Mesenchymal stem cell (in vitro differentiated cells and primary cell): ENCODE measurements around the gene CCDC171.

ENCODE experiments used
- DNase-seq: peaks from one replicate; pipeline ENCODE4 v3.0.0-alpha.2; 2013
- H2AFZ ChIP-seq: one replicate; pipeline ENCODE4 v1.6.1; 2013; ENCODE audit warnings: low read depth, mild to moderate bottlenecking, control low read depth, inconsistent platforms, low read length, moderate library complexity
- H2AK5ac ChIP-seq: 2 replicates; pipeline ENCODE4 v1.6.1; 2013; ENCODE audit warnings: low read length, moderate library complexity, mild to moderate bottlenecking, inconsistent platforms; ENCODE audit not compliant: severe bottlenecking
- H2BK120ac ChIP-seq: one replicate; pipeline ENCODE4 v1.6.1; 2013; ENCODE audit warnings: low read depth, mild to moderate bottlenecking, inconsistent platforms, low read length, moderate library complexity
- H2BK12ac ChIP-seq, 2 experiments: one replicate each; pipeline ENCODE4 v1.6.1; 2013; ENCODE audit warnings: inconsistent platforms in 2 of 2, low read length in 2 of 2, mild to moderate bottlenecking in 2 of 2, moderate library complexity in 2 of 2, control low read depth in 1 of 2
- H2BK15ac ChIP-seq: one replicate; pipeline ENCODE4 v1.6.1; 2013; ENCODE audit warnings: mild to moderate bottlenecking, low read depth, inconsistent platforms; ENCODE audit not compliant: poor library complexity, severe bottlenecking
- H2BK5ac ChIP-seq: 2 replicates; pipeline ENCODE4 v1.6.1; 2013; ENCODE audit warnings: low read depth, mild to moderate bottlenecking, low read length, control low read depth, inconsistent platforms; ENCODE audit not compliant: poor library complexity, severe bottlenecking
- H3K14ac ChIP-seq, 2 experiments: one replicate each; pipeline ENCODE4 v1.6.1; 2013; ENCODE audit warnings: inconsistent platforms in 2 of 2, low read length in 2 of 2, control low read depth in 1 of 2, mild to moderate bottlenecking in 1 of 2, moderate library complexity in 1 of 2
- H3K18ac ChIP-seq, 2 experiments: one replicate each; pipeline ENCODE4 v1.6.1; 2013; ENCODE audit warnings: inconsistent platforms in 2 of 2, low read length in 2 of 2, control low read depth in 1 of 2, low read depth in 1 of 2, mild to moderate bottlenecking in 1 of 2
- H3K23ac ChIP-seq, 2 experiments: one replicate each; pipeline ENCODE4 v1.6.1; 2013; ENCODE audit warnings: inconsistent platforms in 2 of 2, low read length in 2 of 2, mild to moderate bottlenecking in 2 of 2, moderate library complexity in 2 of 2, control low read depth in 1 of 2
- H3K27ac ChIP-seq: 2 replicates; pipeline ENCODE4 v1.5.1; 2013; ENCODE audit warnings: mild to moderate bottlenecking, moderate library complexity, low read length, control low read depth, inconsistent platforms; ENCODE audit not compliant: poor library complexity, severe bottlenecking
- H3K27me3 ChIP-seq, 2 experiments: 2 replicates each; pipeline versions ENCODE4 v1.6.1 to v1.7.0; 2013; ENCODE audit warnings: low read length in 2 of 2, mild to moderate bottlenecking in 2 of 2, moderate library complexity in 2 of 2, control low read depth in 1 of 2, inconsistent platforms in 1 of 2; ENCODE audit not compliant: control insufficient read depth in 1 of 2, insufficient read depth in 1 of 2
- H3K36me3 ChIP-seq, 2 experiments: 2 replicates each; pipeline versions ENCODE4 v1.6.1 to v1.7.0; 2013; ENCODE audit warnings: low read length in 2 of 2, control low read depth in 1 of 2, inconsistent platforms in 1 of 2, low read depth in 1 of 2, mild to moderate bottlenecking in 1 of 2; ENCODE audit not compliant: insufficient read depth in 2 of 2, control insufficient read depth in 1 of 2
- H3K4ac ChIP-seq, 2 experiments: one replicate each; pipeline ENCODE4 v1.6.1; 2013; ENCODE audit warnings: inconsistent platforms in 2 of 2, low read length in 2 of 2, mild to moderate bottlenecking in 2 of 2, moderate library complexity in 2 of 2, control low read depth in 1 of 2, low read depth in 1 of 2
- H3K4me1 ChIP-seq: 2 replicates; pipeline ENCODE4 v1.6.1; 2013; ENCODE audit warnings: low read depth, low read length, control low read depth; ENCODE audit not compliant: control insufficient read depth, insufficient read depth
- H3K4me2 ChIP-seq: 2 replicates; pipeline ENCODE4 v1.6.1; 2013; ENCODE audit warnings: low read length, mild to moderate bottlenecking, inconsistent platforms; ENCODE audit not compliant: poor library complexity, severe bottlenecking
- H3K4me3 ChIP-seq, 2 experiments: 2 replicates each; pipeline versions ENCODE4 v1.5.1 to v1.7.0; 2013; ENCODE audit warnings: low read length in 2 of 2, mild to moderate bottlenecking in 2 of 2, control low read depth in 1 of 2, low read depth in 1 of 2; ENCODE audit not compliant: insufficient read depth in 1 of 2
- H3K79me1 ChIP-seq: replicated peaks from 2 replicates; pipeline ENCODE4 v1.6.1; 2013; ENCODE audit warnings: mild to moderate bottlenecking, control low read depth, low read length, inconsistent platforms; ENCODE audit not compliant: poor library complexity, severe bottlenecking
- H3K9ac ChIP-seq: 2 replicates; pipeline ENCODE4 v1.7.0; 2013; ENCODE audit warnings: mild to moderate bottlenecking, low read length, moderate library complexity
- H3K9me3 ChIP-seq: 2 replicates; pipeline ENCODE4 v1.7.0; 2013; ENCODE audit warnings: mild to moderate bottlenecking, low read length; ENCODE audit not compliant: control insufficient read depth
- H4K8ac ChIP-seq: one replicate; pipeline ENCODE4 v1.6.1; 2013; ENCODE audit warnings: inconsistent platforms, mild to moderate bottlenecking, low read length, moderate library complexity
- H4K91ac ChIP-seq: one replicate; pipeline ENCODE4 v1.6.1; 2013; ENCODE audit warnings: mild to moderate bottlenecking, low read length, inconsistent platforms
- WGBS: methylation state at CpG from one replicate; pipeline ENCODE4 v1.1.7; 2013; ENCODE audit warnings: mixed read lengths; 5-methylcytosine and 5-hydroxymethylcytosine counted together

The CCDC171 gene

DNA sequence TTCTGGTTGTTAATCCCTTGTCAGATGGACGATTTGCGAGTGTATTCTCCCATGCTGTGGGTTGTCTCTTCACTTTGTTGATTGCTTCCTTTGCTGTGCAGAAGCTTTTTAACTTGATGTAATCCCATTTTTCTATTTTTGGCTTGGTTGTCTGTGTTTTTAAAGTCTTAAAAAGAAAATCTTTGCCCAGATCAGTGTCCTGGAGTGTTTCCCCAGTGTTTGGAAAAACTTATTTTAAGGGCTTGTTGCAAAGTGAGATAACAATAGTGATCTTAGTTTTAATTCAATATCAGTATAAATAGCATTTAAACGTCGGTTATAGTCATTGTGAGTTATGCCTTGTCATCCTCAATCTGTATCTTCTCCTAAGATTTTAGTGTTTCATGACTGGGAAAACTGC is 329.5 kb downstream of the CCDC171 start:
- Histone ChIP-seq H3K4me2 (no peak overlapping the region), H2BK12ac (no peak overlapping the region), H3K9ac (no peak overlapping the region), H3K36me3 (no peaks in the 10 kb centered on the region), H3K4me3 (no peak overlapping the region), H3K79me1 (no peaks in the 10 kb centered on the region), H3K14ac (no peak overlapping the region), H4K91ac (no peak overlapping the region), H2AFZ (no peak overlapping the region), H2BK120ac (no peak overlapping the region), H4K8ac (no peak overlapping the region), H3K4me1 (no peaks in the 10 kb centered on the region), H2AK5ac (no peak overlapping the region), H3K18ac (no peak overlapping the region), H3K27me3 (no peaks in the 10 kb centered on the region), H2BK5ac (no peak overlapping the region), H3K4ac (no peak overlapping the region), H3K27ac (no peak overlapping the region), H3K9me3 (no peaks in the 10 kb centered on the region), H3K23ac (no peak overlapping the region), H2BK15ac (no peak overlapping the region)
- WGBS, result 77% methylated on average over 4 of the region's 4 CpGs
- DNase-seq, result no peak

DNA sequence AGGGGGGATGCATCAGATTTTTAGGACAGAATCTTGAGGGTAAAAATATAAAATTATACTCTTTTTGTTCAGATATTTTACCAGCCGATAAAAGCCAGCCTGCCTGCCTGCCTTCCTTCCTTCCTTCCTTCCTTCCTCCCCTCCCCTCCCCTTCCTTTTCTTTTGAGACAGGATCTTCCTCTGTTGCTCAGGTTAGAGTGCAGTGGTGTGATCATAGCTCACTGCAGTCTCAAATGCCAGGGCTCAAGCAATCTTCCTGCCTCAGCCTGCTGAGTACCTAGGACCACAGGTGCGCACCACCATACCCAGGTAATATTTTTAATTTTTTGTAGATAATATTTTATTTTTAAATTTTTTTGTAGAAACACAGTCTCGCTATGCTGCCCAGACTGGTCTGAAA is 330.0 kb downstream of the CCDC171 start:
- H2AK5ac ChIP-seq, result no peak overlapping the region
- no peak overlapping the region for H3K18ac ChIP-seq
- H3K9ac ChIP-seq, result no peak overlapping the region
- no peak overlapping the region for H3K27ac ChIP-seq
- no peak overlapping the region for H2BK15ac ChIP-seq
- no peak overlapping the region for H3K14ac ChIP-seq
- H3K27me3 ChIP-seq, result no peaks in the 10 kb centered on the region
- H3K4me1 ChIP-seq, result no peaks in the 10 kb centered on the region
- no peak overlapping the region for H3K23ac ChIP-seq
- no peak overlapping the region for H2BK5ac ChIP-seq
- no peak overlapping the region for H4K8ac ChIP-seq
- no peak overlapping the region for H3K4me2 ChIP-seq
- no peaks in the 10 kb centered on the region for H3K9me3 ChIP-seq
- no peak overlapping the region for H4K91ac ChIP-seq
- H3K4ac ChIP-seq, result no peak overlapping the region
- no peak overlapping the region for H2BK12ac ChIP-seq
- no peak overlapping the region for H2BK120ac ChIP-seq
- WGBS, result no CpG with 5 or more reads among the region's 3 CpGs
- no peak for DNase-seq
- no peaks in the 10 kb centered on the region for H3K36me3 ChIP-seq
- H2AFZ ChIP-seq, result no peak overlapping the region
- no peaks in the 10 kb centered on the region for H3K79me1 ChIP-seq
- no peak overlapping the region for H3K4me3 ChIP-seq

DNA sequence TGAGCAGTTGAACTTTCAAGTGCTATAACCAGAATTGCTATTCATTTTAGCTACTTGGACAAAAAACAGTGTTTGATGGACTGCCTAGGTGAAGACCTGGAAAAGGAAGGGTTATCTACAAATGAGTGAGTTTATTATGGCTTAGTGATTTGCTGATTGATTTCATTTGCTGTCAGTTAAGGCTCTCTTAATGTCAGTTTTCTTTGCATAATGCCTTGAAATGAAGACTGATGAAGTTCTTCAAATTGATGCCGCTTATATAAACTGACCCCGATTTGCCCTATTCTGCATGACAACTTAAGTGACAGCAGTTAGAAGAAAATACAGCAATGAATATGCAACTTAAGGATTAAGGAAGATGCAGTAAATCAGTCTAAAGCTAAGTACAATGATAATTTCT is 332.6 kb downstream of the CCDC171 start:
- Histone ChIP-seq H2BK12ac (no peak overlapping the region), H3K4me1 (no peaks in the 10 kb centered on the region), H3K18ac (no peak overlapping the region), H2BK15ac (no peak overlapping the region), H3K9me3 (no peaks in the 10 kb centered on the region), H3K23ac (no peak overlapping the region), H3K4me3 (no peak overlapping the region), H2BK5ac (no peak overlapping the region), H2AK5ac (no peak overlapping the region), H3K27ac (no peak overlapping the region), H3K36me3 (no peaks in the 10 kb centered on the region), H2AFZ (no peak overlapping the region), H4K91ac (no peak overlapping the region), H2BK120ac (no peak overlapping the region), H4K8ac (no peak overlapping the region), H3K4me2 (no peak overlapping the region), H3K14ac (no peak overlapping the region), H3K79me1 (no peaks in the 10 kb centered on the region), H3K4ac (no peak overlapping the region), H3K27me3 (no peaks in the 10 kb centered on the region), H3K9ac (no peak overlapping the region)
- no peak for DNase-seq
- WGBS, result 95% methylated on average over 2 of the region's 2 CpGs

DNA sequence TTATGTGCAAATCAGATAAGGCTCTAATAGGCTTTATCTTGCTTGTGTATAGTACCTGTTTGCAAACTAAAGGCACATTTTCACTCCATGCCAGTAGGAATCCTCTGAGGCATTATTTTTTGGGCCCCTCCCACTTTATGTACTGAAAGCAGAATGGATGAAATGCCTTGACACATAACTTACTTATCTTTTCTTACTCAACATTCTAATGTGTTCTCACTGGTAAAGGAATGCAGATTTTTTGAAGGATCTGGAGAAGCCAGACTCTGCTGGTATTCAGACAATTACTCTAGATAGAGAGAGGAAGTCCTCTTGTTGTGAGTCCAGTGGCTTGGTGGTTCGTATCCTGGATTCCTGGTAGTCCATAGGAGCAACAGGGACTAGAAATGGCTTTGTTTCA is 336.7 kb downstream of the CCDC171 start:
- no peak overlapping the region for H4K91ac ChIP-seq
- WGBS, result 100% methylated on average over 1 of the region's 1 CpG
- no peak overlapping the region for H3K18ac ChIP-seq
- no peak overlapping the region for H3K4me3 ChIP-seq
- H2AFZ ChIP-seq, result no peak overlapping the region
- no peak overlapping the region for H3K14ac ChIP-seq
- H2BK12ac ChIP-seq, result no peak overlapping the region
- no peaks in the 10 kb centered on the region for H3K27me3 ChIP-seq
- H3K9me3 ChIP-seq, result peaks cover 8% of the 10 kb centered on the region
- H3K27ac ChIP-seq, result no peak overlapping the region
- H3K4ac ChIP-seq, result no peak overlapping the region
- H3K79me1 ChIP-seq, result no peaks in the 10 kb centered on the region
- no peak overlapping the region for H2BK15ac ChIP-seq
- peak; percentile 36 for DNase-seq
- no peak overlapping the region for H2BK5ac ChIP-seq
- H3K4me1 ChIP-seq, result no peaks in the 10 kb centered on the region
- no peaks in the 10 kb centered on the region for H3K36me3 ChIP-seq
- no peak overlapping the region for H3K23ac ChIP-seq
- no peak overlapping the region for H3K4me2 ChIP-seq
- no peak overlapping the region for H3K9ac ChIP-seq
- H4K8ac ChIP-seq, result no peak overlapping the region
- H2BK120ac ChIP-seq, result no peak overlapping the region
- no peak overlapping the region for H2AK5ac ChIP-seq
